ENCODE data around the gene DPYSL3. TPM values are rescaled to one million over a fixed set of nuclear protein-coding genes. Genes with fewer than 3 reads are reported as not detected.
"Not testable (repeated sequence)": the region's sequence is repeated elsewhere in the genome, so short reads cannot be mapped to it uniquely, and the experiment has no call there.

Gene DPYSL3
- total and polyA plus RNA-seq, 4 donors: 0.35 to 3.6 (median 1.7) TPM

DNA sequence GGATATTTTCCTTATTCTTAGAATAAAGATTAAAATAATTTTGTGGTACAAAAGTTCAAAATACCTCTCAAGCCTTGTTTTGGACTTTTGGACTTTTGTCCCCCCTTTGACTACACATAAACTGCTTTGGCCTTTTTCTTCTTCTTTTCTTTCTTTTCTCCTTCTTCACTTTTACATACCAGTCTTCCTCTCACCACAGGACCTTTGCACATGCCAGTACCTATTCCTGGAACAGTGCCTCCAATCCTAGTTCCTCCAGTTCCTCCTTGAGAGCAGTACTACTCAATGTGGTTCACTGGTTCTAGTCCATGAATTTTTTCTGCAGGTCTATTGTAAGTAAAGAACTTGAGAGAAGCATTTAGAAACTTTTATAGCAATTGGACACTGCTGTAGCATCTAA is 138.6 kb downstream of the DPYSL3 start:
- H3K4me3 ChIP-seq (ENCODE audit: low read depth in 1 of 3, low read length in 3 of 3): no peak overlapping the region
- no peaks in the 10 kb centered on the region for H3K4me1 ChIP-seq (ENCODE audit: control insufficient read depth in 4 of 4, insufficient read depth in 4 of 4, low read length in 3 of 4)
- no peak for DNase-seq (ENCODE audit: low spot score)
- TF ChIP-seq RAD21 (IDR thresholded peaks at IDR 0.05): no peak
- TF ChIP-seq YY1 (IDR thresholded peaks at IDR 0.05): no peak
- TF ChIP-seq JUND (IDR thresholded peaks at IDR 0.05): no peak
- TF ChIP-seq FOXA1 (IDR thresholded peaks at IDR 0.05): no peak
- no peak for TF ChIP-seq SP1 (IDR thresholded peaks at IDR 0.05)
- TF ChIP-seq RXRA (IDR thresholded peaks at IDR 0.05): no peak
- no peak for TF ChIP-seq HNF4G (IDR thresholded peaks at IDR 0.05)
- no peak for TF ChIP-seq EGR1 (IDR thresholded peaks at IDR 0.05; ENCODE audit: low read depth in 2 of 2)
- TF ChIP-seq, protein P1, sequence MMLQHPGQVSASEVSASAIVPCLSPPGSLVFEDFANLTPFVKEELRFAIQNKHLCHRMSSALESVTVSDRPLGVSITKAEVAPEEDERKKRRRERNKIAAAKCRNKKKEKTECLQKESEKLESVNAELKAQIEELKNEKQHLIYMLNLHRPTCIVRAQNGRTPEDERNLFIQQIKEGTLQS (IDR thresholded peaks at IDR 0.05): no peak
- no peak for TF ChIP-seq NR2F2 (IDR thresholded peaks at IDR 0.05)
- no peak for TF ChIP-seq HNF4A (conservative IDR thresholded peaks at IDR 0.05)
- no peaks in the 10 kb centered on the region for H3K9me3 ChIP-seq (ENCODE audit: control insufficient read depth in 4 of 4, low read length in 3 of 4)
- H3K9ac ChIP-seq (ENCODE audit: low read depth in 1 of 2, low read length in 2 of 2): no peak overlapping the region
- H3K27me3 ChIP-seq (ENCODE audit: control insufficient read depth in 4 of 4, insufficient read depth in 4 of 4, low read length in 3 of 4): no peaks in the 10 kb centered on the region
- no peaks in the 10 kb centered on the region for H3K36me3 ChIP-seq (ENCODE audit: control insufficient read depth in 4 of 4, insufficient read depth in 3 of 4, low read depth in 1 of 4, low read length in 3 of 4)
- no peak overlapping the region for H3K27ac ChIP-seq (ENCODE audit: low read depth in 1 of 2, low read length in 2 of 2)

DNA sequence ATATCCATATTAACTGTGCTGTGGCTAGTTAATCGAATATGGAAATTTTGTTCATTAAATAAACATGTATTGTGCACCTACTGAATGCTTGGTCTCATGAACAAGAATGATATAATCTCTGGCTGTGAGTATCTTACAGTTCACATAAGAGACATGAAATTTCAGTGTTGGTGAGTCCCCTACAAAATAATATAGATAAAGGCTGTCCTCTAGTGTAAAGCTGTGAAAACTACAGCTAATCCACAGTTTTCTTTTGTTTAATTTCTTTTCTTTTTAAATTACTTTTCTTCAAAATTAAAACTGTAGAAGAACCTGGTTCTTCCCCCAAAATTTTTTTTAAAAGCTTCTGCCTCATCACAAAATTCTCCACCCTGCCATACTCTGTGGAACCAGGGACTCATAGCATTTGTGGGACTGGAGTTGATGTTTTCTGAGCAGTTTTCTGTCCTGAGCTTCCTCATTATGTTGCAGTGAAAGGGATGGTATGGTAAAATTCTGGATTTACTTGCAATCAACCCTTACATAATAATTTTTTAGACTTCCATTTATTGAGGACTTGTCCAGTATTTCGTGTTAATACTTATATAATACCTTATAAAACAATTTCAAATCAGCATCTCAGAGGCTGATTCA is 140.0 kb downstream of the DPYSL3 start:
- H3K9me3 ChIP-seq (ENCODE audit: control insufficient read depth in 4 of 4, low read length in 3 of 4): no peaks in the 10 kb centered on the region
- DNase-seq (ENCODE audit: low spot score): no peak
- 25% methylated on average over 2 of the region's 2 CpGs for WGBS

DNA sequence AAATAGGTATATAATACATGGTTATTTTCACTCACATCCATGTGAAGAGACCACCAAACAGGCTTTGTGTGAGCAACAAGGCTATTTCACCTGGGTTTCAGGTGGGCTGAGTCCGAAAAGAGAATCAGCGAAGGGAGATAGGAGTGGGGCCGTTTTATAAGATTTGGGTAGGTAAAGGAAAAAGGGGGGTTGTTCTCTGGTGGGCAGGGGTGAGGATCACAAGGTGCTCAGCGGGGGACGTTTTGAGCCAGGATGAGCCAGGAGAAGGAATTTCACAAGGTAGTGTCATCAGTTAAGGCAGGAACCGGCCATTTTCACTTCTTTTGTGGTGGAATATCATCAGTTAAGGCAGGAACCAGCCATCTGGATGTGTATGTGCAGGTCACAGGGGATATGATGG is 142.5 kb downstream of the DPYSL3 start:
- not testable (repeated sequence) for H3K27ac ChIP-seq (ENCODE audit: low read depth in 1 of 2, low read length in 2 of 2); H3K27me3 ChIP-seq (ENCODE audit: control insufficient read depth in 4 of 4, insufficient read depth in 4 of 4, low read length in 3 of 4); H3K4me1 ChIP-seq (ENCODE audit: control insufficient read depth in 4 of 4, insufficient read depth in 4 of 4, low read length in 3 of 4); DNase-seq (ENCODE audit: low spot score); H3K9me3 ChIP-seq (ENCODE audit: control insufficient read depth in 4 of 4, low read length in 3 of 4); H3K4me3 ChIP-seq (ENCODE audit: low read depth in 1 of 3, low read length in 3 of 3); H3K9ac ChIP-seq (ENCODE audit: low read depth in 1 of 2, low read length in 2 of 2); H3K36me3 ChIP-seq (ENCODE audit: control insufficient read depth in 4 of 4, insufficient read depth in 3 of 4, low read depth in 1 of 4, low read length in 3 of 4)
- WGBS: 73% methylated on average over 6 of the region's 6 CpGs

More for the DNA sequence above, 140.0 kb downstream of the DPYSL3 start:
- peaks cover 0 to 5% (median 1%) of the 10 kb centered on the region in 4 donors for H3K27me3 ChIP-seq (ENCODE audit: control insufficient read depth in 4 of 4, insufficient read depth in 4 of 4, low read length in 3 of 4)
- H3K36me3 ChIP-seq (ENCODE audit: control insufficient read depth in 4 of 4, insufficient read depth in 3 of 4, low read depth in 1 of 4, low read length in 3 of 4): no peaks in the 10 kb centered on the region
- H3K27ac ChIP-seq (ENCODE audit: low read depth in 1 of 2, low read length in 2 of 2): no peak overlapping the region
- TF ChIP-seq HNF4A (conservative IDR thresholded peaks at IDR 0.05): no peak
- TF ChIP-seq RAD21 (IDR thresholded peaks at IDR 0.05): peak; percentile 53 to 62
- TF ChIP-seq, protein P2, sequence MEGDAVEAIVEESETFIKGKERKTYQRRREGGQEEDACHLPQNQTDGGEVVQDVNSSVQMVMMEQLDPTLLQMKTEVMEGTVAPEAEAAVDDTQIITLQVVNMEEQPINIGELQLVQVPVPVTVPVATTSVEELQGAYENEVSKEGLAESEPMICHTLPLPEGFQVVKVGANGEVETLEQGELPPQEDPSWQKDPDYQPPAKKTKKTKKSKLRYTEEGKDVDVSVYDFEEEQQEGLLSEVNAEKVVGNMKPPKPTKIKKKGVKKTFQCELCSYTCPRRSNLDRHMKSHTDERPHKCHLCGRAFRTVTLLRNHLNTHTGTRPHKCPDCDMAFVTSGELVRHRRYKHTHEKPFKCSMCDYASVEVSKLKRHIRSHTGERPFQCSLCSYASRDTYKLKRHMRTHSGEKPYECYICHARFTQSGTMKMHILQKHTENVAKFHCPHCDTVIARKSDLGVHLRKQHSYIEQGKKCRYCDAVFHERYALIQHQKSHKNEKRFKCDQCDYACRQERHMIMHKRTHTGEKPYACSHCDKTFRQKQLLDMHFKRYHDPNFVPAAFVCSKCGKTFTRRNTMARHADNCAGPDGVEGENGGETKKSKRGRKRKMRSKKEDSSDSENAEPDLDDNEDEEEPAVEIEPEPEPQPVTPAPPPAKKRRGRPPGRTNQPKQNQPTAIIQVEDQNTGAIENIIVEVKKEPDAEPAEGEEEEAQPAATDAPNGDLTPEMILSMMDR (IDR thresholded peaks at IDR 0.05; ENCODE audit: low read depth, low read length, missing input control): peak; percentile 28
- no peak for TF ChIP-seq EGR1 (IDR thresholded peaks at IDR 0.05; ENCODE audit: low read depth in 2 of 2)
- TF ChIP-seq FOXA2 (IDR thresholded peaks at IDR 0.05): no peak
- H3K4me1 ChIP-seq (ENCODE audit: control insufficient read depth in 4 of 4, insufficient read depth in 4 of 4, low read length in 3 of 4): no peaks in the 10 kb centered on the region
- H3K4me3 ChIP-seq (ENCODE audit: low read depth in 1 of 3, low read length in 3 of 3): no peak overlapping the region
- no peak overlapping the region for H3K9ac ChIP-seq (ENCODE audit: low read depth in 1 of 2, low read length in 2 of 2)

All from liver (tissue), 9 donors.